HG03060 (cell line): ENCODE data around the gene IQCH.
"Not testable (repeated sequence)": the region's sequence is repeated elsewhere in the genome, so short reads cannot be mapped to it uniquely, and the experiment has no call there.

ENCODE experiments used
- ATAC-seq: cut with Tn5 transposase; IDR thresholded peaks from one replicate; pipeline ENCODE4 v1.9.1; 2021; ENCODE audit warnings: low read depth, moderate number of reproducible peaks; ENCODE audit not compliant: unreplicated experiment

Gene IQCH

GRCh38 chr15:67421105-67421504 lies 166.5 kb downstream of the IQCH start:
- ATAC-seq, result no peak

GRCh38 chr15:67422296-67422695 lies 167.7 kb downstream of the IQCH start:
- ATAC-seq, result no peak

- ATAC-seq, result no peak
Measured at GRCh38 chr15:67433495-67434099, 179.0 kb downstream of the IQCH start.

- not testable (repeated sequence) for ATAC-seq
Measured at GRCh38 chr15:67436351-67437250, 182.0 kb downstream of the IQCH start.

GRCh38 chr15:67444100-67444499 lies 189.5 kb downstream of the IQCH start:
- ATAC-seq, result no peak

- ATAC-seq, result no peak
Measured at GRCh38 chr15:67446449-67446848, 191.9 kb downstream of the IQCH start.

GRCh38 chr15:67448372-67448771 lies 193.8 kb downstream of the IQCH start:
- not testable (repeated sequence) for ATAC-seq

- not testable (repeated sequence) for ATAC-seq
Measured at GRCh38 chr15:67453703-67454102, 199.1 kb downstream of the IQCH start.

- no peak for ATAC-seq
Measured at GRCh38 chr15:67456677-67457529, 202.3 kb downstream of the IQCH start.

GRCh38 chr15:67458331-67459029 lies 203.9 kb downstream of the IQCH start:
- ATAC-seq, result no peak

- no peak for ATAC-seq
Measured at GRCh38 chr15:67460521-67460920, 205.9 kb downstream of the IQCH start.

- no peak for ATAC-seq
Measured at GRCh38 chr15:67461735-67462134, 207.1 kb downstream of the IQCH start.

GRCh38 chr15:67462875-67463274 lies 208.3 kb downstream of the IQCH start:
- no peak for ATAC-seq

- ATAC-seq, result no peak
Measured at GRCh38 chr15:67463488-67463887, 208.9 kb downstream of the IQCH start.

GRCh38 chr15:67465196-67465952 lies 210.8 kb downstream of the IQCH start:
- ATAC-seq, result no peak

- no peak for ATAC-seq
Measured at GRCh38 chr15:67468416-67468815, 213.8 kb downstream of the IQCH start.

GRCh38 chr15:67469680-67470079 lies 215.1 kb downstream of the IQCH start:
- no peak for ATAC-seq

GRCh38 chr15:67472957-67473356 lies 218.4 kb downstream of the IQCH start:
- no peak for ATAC-seq

GRCh38 chr15:67474405-67475110 lies 220.0 kb downstream of the IQCH start:
- no peak for ATAC-seq
